Measurements from ENCODE around the gene ANLN.
"Not testable (repeated sequence)": the region's sequence is repeated elsewhere in the genome, so short reads cannot be mapped to it uniquely, and the experiment has no call there.

Gene ANLN

DNA sequence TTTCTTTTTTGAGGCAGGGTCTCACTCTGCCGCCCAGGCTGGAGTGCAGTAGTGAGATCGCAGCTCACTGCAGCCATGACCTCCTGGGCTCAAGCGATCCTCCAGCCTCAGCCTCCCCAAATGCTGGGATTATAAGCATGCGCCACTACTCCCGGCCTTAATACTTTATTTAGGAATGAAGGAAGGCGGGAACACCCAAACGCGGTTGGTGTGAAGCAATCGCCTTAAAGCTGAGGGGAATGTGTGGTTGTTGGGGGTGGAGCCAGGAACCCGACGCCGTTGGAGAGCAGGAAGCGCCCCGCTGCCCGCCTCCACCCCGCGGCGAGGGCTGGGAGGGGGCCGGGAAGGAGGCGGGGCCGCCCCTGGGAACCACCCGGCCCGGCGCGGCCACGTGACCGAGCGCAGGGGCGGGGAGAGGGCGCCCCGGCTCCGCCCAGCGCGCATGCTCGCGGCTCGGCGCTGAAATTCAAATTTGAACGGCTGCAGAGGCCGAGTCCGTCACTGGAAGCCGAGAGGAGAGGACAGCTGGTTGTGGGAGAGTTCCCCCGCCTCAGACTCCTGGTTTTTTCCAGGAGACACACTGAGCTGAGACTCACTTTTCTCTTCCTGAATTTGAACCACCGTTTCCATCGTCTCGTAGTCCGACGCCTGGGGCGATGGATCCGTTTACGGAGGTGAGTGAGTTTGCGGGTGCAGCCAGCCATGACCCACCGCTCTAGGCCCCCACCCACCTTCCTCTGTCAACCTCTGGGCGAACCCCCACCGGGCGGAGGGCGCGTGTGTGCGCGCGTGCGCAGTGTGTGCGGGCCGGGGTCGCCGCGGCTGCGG is at the start of gene ANLN:
TSS of gene ANLN (plus strand) at position 492 of the 828 bp plus-strand sequence. CDS start at position 657, 165 bp downstream.
- peak; percentile 69 for FAIRE-seq
- DNase-seq (ENCODE audit: insufficient read length, low spot score): peak; percentile 73

GRCh38 chr7:36343548-36343947 is 46.1 kb upstream of the ANLN start:
- FAIRE-seq (no peak), DNase-seq (ENCODE audit: insufficient read length, low spot score) (no peak)

- DNase-seq (ENCODE audit: insufficient read length, low spot score) (no peak), FAIRE-seq (no peak)
Measured at GRCh38 chr7:36344622-36345021, 45.0 kb upstream of the ANLN start.

GRCh38 chr7:36346260-36346831 is 43.3 kb upstream of the ANLN start:
- DNase-seq (ENCODE audit: insufficient read length, low spot score) (no peak), FAIRE-seq (no peak)

DNA sequence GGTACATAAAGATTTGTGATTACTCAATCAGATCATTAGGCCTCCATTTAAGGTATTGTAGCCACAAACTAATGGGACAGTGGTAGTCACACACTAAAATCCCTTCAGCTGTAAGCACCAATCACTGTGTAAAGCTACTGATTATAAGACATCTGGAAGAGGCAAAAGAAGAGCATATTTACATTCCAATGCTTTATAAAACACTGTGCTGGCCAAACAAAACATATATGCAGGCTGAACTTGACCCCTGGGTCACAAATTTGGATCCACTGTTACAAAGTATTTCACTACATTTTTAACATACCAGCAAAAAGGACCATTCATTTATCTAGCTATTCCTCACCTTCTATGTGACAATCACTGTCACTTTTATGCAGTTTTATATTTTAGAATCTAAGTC is 41.4 kb upstream of the ANLN start:
- no peak for FAIRE-seq
- no peak for DNase-seq (ENCODE audit: insufficient read length, low spot score)

DNA sequence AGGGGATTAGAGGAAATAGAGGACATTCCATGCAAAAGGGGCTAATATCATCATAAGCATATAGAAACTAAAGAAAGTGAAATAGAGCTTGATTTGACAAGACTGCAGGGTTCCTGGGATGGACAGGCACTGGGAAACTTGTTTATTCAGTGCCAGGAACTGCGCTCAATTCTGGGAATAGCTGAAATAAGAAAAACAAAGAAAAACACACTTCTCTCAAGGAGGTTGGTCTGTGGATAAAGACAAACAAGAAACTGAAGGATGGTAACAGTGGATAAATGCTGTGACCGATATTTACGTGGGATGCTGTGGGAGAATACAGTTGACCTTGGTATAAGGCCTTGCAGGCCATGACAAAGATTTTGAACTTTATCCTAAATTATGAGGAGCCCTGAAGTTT is 40.9 kb upstream of the ANLN start:
- DNase-seq (ENCODE audit: insufficient read length, low spot score) (no peak), FAIRE-seq (no peak)

GRCh38 chr7:36349626-36350025 is 40.0 kb upstream of the ANLN start:
- no peak for DNase-seq (ENCODE audit: insufficient read length, low spot score)
- no peak for FAIRE-seq

DNA sequence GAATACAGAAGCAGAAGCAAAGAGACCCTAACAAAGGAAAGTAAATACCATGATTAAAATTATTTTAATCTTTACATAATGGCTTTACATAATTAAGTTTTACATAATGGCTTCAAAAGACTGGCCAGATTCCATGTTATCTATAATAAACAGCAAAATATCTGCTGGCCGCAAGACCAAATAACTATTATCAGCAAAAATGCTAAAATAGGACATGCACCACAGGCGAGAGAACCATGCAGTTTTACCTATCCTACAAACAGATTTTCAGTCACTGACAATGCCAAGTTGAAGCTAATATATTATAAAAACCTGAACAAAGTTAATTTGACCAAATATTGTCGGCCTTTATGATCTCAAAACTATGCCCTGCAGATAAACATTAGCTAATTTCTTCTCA is 34.2 kb upstream of the ANLN start:
- no peak for DNase-seq (ENCODE audit: insufficient read length, low spot score)
- no peak for FAIRE-seq

DNA sequence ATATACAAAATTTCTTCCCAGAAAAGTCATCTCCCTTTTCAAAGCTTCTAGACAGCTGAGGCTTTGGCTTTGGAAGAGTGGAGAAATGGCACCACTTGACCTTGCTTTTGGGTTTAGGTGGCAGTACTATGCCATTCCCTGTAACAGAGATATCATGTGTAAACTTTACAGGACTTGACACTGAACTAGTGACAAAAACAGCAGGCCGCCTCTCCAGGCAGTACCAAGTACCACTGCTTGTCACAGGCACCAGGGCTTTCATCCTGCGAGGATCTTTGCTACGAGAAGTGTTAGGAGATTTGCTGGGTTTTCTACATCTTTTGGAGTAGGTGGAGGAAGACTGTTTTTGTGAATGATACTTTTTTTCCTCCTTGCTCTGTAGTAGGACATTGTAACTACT is 32.6 kb upstream of the ANLN start:
- FAIRE-seq (no peak), DNase-seq (ENCODE audit: insufficient read length, low spot score) (no peak)

GRCh38 chr7:36358589-36358988 is 31.1 kb upstream of the ANLN start:
- DNase-seq (ENCODE audit: insufficient read length, low spot score) (no peak), FAIRE-seq (no peak)

GRCh38 chr7:36360244-36360643 is 29.4 kb upstream of the ANLN start:
- DNase-seq (ENCODE audit: insufficient read length, low spot score) (no peak), FAIRE-seq (no peak)

- FAIRE-seq: no peak
- no peak for DNase-seq (ENCODE audit: insufficient read length, low spot score)
Measured at GRCh38 chr7:36361227-36361626, 28.4 kb upstream of the ANLN start.

- DNase-seq (ENCODE audit: insufficient read length, low spot score): no peak
- no peak for FAIRE-seq
Measured at GRCh38 chr7:36363515-36363914, 26.1 kb upstream of the ANLN start.

DNA sequence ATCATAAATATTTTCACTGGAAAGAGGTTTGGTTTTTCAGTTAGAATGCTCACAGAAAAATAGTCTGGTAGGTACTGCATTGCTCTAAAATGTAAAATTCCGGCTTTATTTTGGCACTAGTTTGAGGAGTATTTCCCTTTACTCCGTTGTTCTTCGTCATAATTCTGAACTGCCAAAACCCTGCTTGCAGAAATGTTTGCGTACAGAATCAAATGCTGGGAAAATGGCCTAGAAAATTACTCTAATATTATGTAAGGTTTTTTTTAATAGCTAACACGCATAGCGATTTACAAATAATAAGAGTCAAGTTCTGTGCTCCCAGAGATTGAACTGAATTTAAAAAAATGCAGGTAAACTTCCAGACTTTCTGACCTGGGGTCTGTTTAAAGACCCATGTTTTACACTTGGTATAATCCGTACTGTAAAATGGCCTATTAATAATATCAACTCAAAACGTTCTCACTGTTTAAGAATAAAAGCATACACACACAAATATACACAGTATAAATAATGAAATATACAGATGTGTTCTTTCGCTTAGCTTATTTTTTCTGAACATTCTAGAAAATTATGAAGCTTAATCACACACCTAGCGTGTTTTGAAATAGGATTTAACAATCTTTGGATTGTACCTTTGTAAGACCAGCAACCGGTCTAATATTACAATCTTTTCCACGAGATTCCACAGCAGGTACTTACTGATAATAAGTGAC is 23.5 kb upstream of the ANLN start:
- no peak for FAIRE-seq
- no peak for DNase-seq (ENCODE audit: insufficient read length, low spot score)

DNA sequence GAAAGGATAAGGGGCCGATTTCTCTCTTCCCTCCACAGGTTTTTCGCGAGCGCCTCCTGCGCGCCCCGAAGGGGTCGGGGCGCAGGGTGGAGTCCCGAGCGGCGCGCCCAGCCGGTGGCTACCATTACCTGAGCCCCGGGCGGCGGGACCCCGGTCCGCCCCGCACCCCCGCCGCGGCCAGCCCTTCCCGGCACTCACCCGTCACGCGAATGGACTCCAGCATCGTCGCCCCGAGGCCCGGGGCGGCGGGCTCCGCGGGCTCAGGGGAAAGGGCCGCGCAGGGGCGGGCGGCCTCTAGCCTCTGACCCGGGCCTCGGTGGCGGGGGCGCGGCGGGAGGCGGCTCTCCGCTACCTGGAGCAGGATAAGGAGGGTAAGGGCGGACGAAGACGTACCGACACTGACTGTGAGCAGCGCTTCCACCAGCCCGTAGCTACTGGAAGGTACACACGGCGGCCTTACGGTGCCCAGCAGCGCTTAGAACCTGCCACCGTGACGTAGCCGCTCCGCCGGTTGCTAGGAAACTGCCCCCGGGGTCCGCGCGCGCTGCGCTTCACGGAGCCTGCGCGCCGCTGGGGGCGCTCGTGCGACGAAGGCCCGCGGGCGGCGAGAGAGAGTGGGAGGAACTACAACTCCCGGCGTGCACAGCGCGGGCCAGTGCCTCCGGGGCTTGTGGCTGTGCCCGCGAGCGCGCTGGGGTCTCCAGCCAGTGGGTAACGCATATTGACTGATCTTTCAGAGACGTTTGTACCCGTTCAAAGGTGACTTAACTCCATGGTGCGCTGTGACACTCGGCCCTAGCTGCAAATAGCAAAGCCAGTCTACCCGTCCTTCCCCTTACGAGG is 22.7 kb upstream of the ANLN start:
- FAIRE-seq (peak; percentile 89), DNase-seq (ENCODE audit: insufficient read length, low spot score) (peak; percentile 80)

GRCh38 chr7:36367561-36368077 is 22.0 kb upstream of the ANLN start:
- DNase-seq (ENCODE audit: insufficient read length, low spot score): no peak
- no peak for FAIRE-seq

GRCh38 chr7:36368496-36368895 is 21.2 kb upstream of the ANLN start:
- DNase-seq (ENCODE audit: insufficient read length, low spot score) (no peak), FAIRE-seq (no peak)

DNA sequence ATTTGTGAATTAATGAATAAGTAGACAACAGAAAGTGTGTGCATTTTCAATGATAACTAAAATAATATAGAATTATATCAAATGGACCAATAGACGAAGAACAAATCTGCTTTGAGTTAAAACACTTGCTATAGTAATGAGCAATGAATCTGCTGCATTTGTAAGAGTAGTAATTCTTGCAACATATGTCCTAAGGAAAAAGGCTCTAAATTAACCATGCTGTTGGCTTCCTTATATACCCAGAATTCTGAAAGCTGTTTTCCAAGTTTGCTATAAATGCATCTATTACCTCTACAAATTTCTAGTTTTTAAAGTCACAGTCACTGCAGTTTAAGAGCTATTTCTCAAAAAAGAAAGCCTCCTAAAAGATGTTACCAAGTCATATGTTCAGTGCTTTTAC is 20.5 kb upstream of the ANLN start:
- DNase-seq (ENCODE audit: insufficient read length, low spot score): no peak
- FAIRE-seq: no peak

DNA sequence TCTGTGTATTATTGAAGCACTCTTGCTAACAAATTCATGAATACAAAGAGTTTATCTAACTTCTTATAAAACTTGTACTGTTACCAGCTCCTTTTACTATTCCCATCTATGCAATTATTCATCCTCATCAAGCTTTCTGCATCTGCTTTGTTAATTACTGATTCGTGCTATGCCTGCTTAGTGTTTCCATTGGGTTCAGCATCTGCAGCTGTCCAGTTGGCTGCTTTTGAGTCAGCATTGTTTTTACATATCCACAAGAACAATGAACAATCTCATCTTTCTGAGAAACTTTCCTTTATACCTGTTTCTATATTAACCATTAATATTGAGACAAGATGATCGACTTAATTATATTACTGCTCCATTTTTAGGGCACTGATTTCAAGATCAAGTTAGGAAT is 19.6 kb upstream of the ANLN start:
- FAIRE-seq: no peak

GRCh38 chr7:36372156-36372555 is 17.5 kb upstream of the ANLN start:
- no peak for FAIRE-seq
- DNase-seq (ENCODE audit: insufficient read length, low spot score): no peak

More for the DNA sequence above, 19.6 kb upstream of the ANLN start:
- DNase-seq (ENCODE audit: insufficient read length, low spot score): no peak

GRCh38 chr7:36378555-36378954 is 11.1 kb upstream of the ANLN start:
- DNase-seq (ENCODE audit: insufficient read length, low spot score); FAIRE-seq: not testable (repeated sequence)

Data from GM19239 (cell line).